Chondrocyte (in vitro differentiated cells): ENCODE results near the gene NOD1. TPM values are rescaled to one million over a fixed set of nuclear protein-coding genes. Genes with fewer than 3 reads are reported as not detected.
"Not testable (repeated sequence)": the region's sequence is repeated elsewhere in the genome, so short reads cannot be mapped to it uniquely, and the experiment has no call there.

Experiments used
- DNase-seq: peaks from one replicate; pipeline ENCODE4 v3.0.0; 2021; ENCODE audit warnings: mixed read lengths, low spot score
- H3K27ac Mint-ChIP-seq: one replicate; pipeline ENCODE4 v1.8.0; 2021; ENCODE audit warnings: mild to moderate bottlenecking, moderate library complexity, mixed read lengths; ENCODE audit not compliant: unreplicated experiment
- H3K27me3 Mint-ChIP-seq: 2 replicates; pipeline ENCODE4 v1.8.0; 2021; ENCODE audit warnings: low read depth, mixed read lengths
- H3K36me3 Mint-ChIP-seq: 2 replicates; pipeline ENCODE4 v1.8.0; 2021; ENCODE audit warnings: low read depth, mixed read lengths
- H3K4me1 Mint-ChIP-seq: 2 replicates; pipeline ENCODE4 v1.8.0; 2021; ENCODE audit warnings: low read depth, mild to moderate bottlenecking, mixed read lengths
- H3K4me3 Mint-ChIP-seq: one replicate; pipeline ENCODE4 v1.8.0; 2021; ENCODE audit warnings: mild to moderate bottlenecking, moderate library complexity, mixed read lengths; ENCODE audit not compliant: unreplicated experiment
- H3K9me3 Mint-ChIP-seq: 2 replicates; pipeline ENCODE4 v1.8.0; 2021; ENCODE audit warnings: low read depth, mixed read lengths
- total RNA-seq: library from RNA; stranded (reverse); gene quantifications from 3 replicates; pipeline ENCODE4 v1.2.1, GENCODE V29; 2021
- TF ChIP-seq, protein P1 (sequence below): fragments of 200-600 bp; sonication (generic); IDR thresholded peaks from 2 replicates; pipeline ENCODE4 v1.5.0; 2021; ENCODE audit warnings: antibody characterized with exemption, mild to moderate bottlenecking, moderate library complexity

Gene NOD1
- total RNA-seq, 1 donor from 2014 or later: 6.6 TPM

DNA sequence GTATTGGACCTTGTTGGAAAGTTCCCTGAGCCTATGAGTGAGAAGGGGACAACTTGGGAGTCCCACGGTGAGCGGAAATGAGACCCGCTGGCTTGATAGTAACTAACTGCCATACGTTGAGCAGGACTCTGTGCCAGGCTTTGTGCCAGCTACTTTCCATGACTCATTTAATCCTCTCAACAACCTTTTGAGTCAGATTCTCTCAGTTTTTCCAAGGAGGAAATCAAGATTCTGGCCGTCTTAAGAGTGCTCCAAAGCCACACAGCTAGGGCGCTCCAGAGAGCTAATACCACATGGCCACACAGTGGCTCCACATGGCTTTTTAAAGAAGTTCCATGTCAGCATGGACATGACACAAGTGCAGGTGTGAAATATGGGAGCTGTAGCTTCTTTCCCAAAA is 55.7 kb downstream of the NOD1 start:
- no peak for DNase-seq
- H3K27ac Mint-ChIP-seq: no peak overlapping the region
- H3K4me1 Mint-ChIP-seq: no peaks in the 10 kb centered on the region
- no peaks in the 10 kb centered on the region for H3K27me3 Mint-ChIP-seq
- H3K9me3 Mint-ChIP-seq: peaks cover 11% of the 10 kb centered on the region
- no peak overlapping the region for H3K4me3 Mint-ChIP-seq
- TF ChIP-seq, protein P1, sequence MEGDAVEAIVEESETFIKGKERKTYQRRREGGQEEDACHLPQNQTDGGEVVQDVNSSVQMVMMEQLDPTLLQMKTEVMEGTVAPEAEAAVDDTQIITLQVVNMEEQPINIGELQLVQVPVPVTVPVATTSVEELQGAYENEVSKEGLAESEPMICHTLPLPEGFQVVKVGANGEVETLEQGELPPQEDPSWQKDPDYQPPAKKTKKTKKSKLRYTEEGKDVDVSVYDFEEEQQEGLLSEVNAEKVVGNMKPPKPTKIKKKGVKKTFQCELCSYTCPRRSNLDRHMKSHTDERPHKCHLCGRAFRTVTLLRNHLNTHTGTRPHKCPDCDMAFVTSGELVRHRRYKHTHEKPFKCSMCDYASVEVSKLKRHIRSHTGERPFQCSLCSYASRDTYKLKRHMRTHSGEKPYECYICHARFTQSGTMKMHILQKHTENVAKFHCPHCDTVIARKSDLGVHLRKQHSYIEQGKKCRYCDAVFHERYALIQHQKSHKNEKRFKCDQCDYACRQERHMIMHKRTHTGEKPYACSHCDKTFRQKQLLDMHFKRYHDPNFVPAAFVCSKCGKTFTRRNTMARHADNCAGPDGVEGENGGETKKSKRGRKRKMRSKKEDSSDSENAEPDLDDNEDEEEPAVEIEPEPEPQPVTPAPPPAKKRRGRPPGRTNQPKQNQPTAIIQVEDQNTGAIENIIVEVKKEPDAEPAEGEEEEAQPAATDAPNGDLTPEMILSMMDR: no peak
- peaks cover 21% of the 10 kb centered on the region for H3K36me3 Mint-ChIP-seq

DNA sequence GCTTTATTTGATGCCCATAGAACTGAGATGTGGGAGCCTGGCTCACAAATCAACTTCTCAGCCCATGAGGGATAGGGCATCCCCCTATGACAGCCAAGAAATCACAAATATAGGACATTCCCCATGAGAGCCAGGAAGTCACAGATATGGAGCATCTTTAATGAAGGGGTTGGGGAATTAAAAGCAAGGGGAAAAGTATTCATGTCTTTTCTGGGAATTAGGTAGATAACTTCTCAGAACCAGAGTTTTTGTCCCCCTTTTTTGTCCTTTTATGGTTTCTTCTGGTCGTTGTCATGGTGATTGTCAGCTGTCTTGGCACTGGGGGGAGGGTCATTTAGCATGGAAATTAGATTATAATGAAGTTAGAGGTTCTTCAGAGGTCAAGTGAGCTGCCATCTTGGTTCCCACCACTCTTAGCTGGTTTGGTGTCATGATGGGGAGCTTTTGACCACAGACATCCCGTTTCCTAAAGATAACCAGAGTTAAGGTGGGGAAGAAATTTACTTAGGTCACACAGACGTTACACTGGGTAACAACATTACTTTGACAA is 56.9 kb downstream of the NOD1 start:
- TF ChIP-seq, protein P1: no peak
- Mint-ChIP-seq H3K4me1 (no peaks in the 10 kb centered on the region), H3K27ac (no peak overlapping the region), H3K36me3 (peaks cover 15% of the 10 kb centered on the region), H3K9me3 (peaks cover 11% of the 10 kb centered on the region), H3K27me3 (no peaks in the 10 kb centered on the region), H3K4me3 (no peak overlapping the region)
- DNase-seq: no peak

GRCh38 chr7:30420662-30421061 is 57.9 kb downstream of the NOD1 start:
- Mint-ChIP-seq H3K27me3 (no peaks in the 10 kb centered on the region), H3K9me3 (peaks cover 11% of the 10 kb centered on the region), H3K4me3 (no peak overlapping the region), H3K4me1 (no peaks in the 10 kb centered on the region), H3K27ac (no peak overlapping the region), H3K36me3 (peaks cover 6% of the 10 kb centered on the region)
- DNase-seq: no peak
- TF ChIP-seq, protein P1: no peak

- not testable (repeated sequence) for H3K4me1 Mint-ChIP-seq, H3K27me3 Mint-ChIP-seq, DNase-seq, H3K4me3 Mint-ChIP-seq, H3K36me3 Mint-ChIP-seq, H3K27ac Mint-ChIP-seq
- peaks cover 11% of the 10 kb centered on the region for H3K9me3 Mint-ChIP-seq
Observed at GRCh38 chr7:30420080-30420479, 58.5 kb downstream of the NOD1 start.

GRCh38 chr7:30413864-30414263 is 64.7 kb downstream of the NOD1 start:
- Mint-ChIP-seq H3K27ac (no peak overlapping the region), H3K27me3 (no peaks in the 10 kb centered on the region), H3K4me3 (no peak overlapping the region), H3K4me1 (peaks cover 3% of the 10 kb centered on the region), H3K36me3 (peaks cover 1% of the 10 kb centered on the region), H3K9me3 (no peaks in the 10 kb centered on the region)
- DNase-seq: no peak
- TF ChIP-seq, protein P1: no peak

- peaks cover 3% of the 10 kb centered on the region for H3K4me1 Mint-ChIP-seq
- no peaks in the 10 kb centered on the region for H3K36me3 Mint-ChIP-seq
- TF ChIP-seq, protein P1: peak; percentile 93
- no peaks in the 10 kb centered on the region for H3K27me3 Mint-ChIP-seq
- no peaks in the 10 kb centered on the region for H3K9me3 Mint-ChIP-seq
- H3K27ac Mint-ChIP-seq: peak overlapping the region; percentile 67
- H3K4me3 Mint-ChIP-seq: no peak overlapping the region
- no peak for DNase-seq
Observed at GRCh38 chr7:30412782-30413504, 65.6 kb downstream of the NOD1 start.
